ENCODE data around the gene SNX8. TPM values are rescaled to one million over a fixed set of nuclear protein-coding genes. Genes with fewer than 3 reads are reported as not detected.

Gene SNX8
- total and polyA plus RNA-seq, 2 of the 8 experiments (the other 6 are each of a cell fraction or from before 2014, with no cell fraction given): 46.2 to 70.8 TPM

- FAIRE-seq (no peak), DNase-seq (ENCODE audit: low read depth in 1 of 2, low spot score in 2 of 2) (no peak)
- H3K79me2 ChIP-seq (ENCODE audit: control insufficient read depth in 1 of 2, insufficient read depth in 2 of 2, low read length in 2 of 2): no peaks in the 10 kb centered on the region
- POLR2A ChIA-PET (ENCODE audit: partially characterized antibody): interaction anchor here (0.9 to 3.1 kb wide), 4 partner anchors 8 to 48 kb away, joined by 4 to 11 read pairs (median 4); partner anchors contain the start of gene MAD1L1
- H3K9me3 ChIP-seq (ENCODE audit: insufficient read depth in 2 of 2, low read depth in 1 of 2, low read length in 1 of 2): no peaks in the 10 kb centered on the region
- no peak overlapping the region for H3K14ac ChIP-seq (ENCODE audit: insufficient read length)
- H2BK12ac ChIP-seq (ENCODE audit: low read depth, low read length): no peak overlapping the region
- no peak overlapping the region for H4K91ac ChIP-seq (replicated peaks; ENCODE audit: insufficient read length, low read length)
- CTCF ChIA-PET (ENCODE audit: partially characterized antibody): interaction anchor here (0.8 to 1.7 kb wide), 3 partner anchors 44 to 94 kb away, joined by 3 to 4 read pairs (median 3); no protein-coding TSS in a partner anchor
- H2BK5ac ChIP-seq (ENCODE audit: low read depth, low read length): peak overlapping the region; percentile 60
- H3K23me2 ChIP-seq (ENCODE audit: low read depth, low read length): no peaks in the 10 kb centered on the region
- H2AFZ ChIP-seq (ENCODE audit: low read length): no peak overlapping the region
- no peak overlapping the region for H4K5ac ChIP-seq (ENCODE audit: insufficient read length, low read depth, low read length)
- no peak overlapping the region for H2BK20ac ChIP-seq (ENCODE audit: low read length)
- 90% methylated on average over 27 of the region's 32 CpGs; no CpG with 5 or more reads in 1 of the 2 experiments for WGBS, 2 experiments (ENCODE audit: extremely low coverage in 1 of 2, insufficient coverage in 1 of 2, insufficient read length in 1 of 2, insufficient replicate concordance in 2 of 2, low coverage in 1 of 2, low lambda C conversion rate in 2 of 2, missing lambda C conversion rate in 1 of 2)
- no peak overlapping the region for H2BK15ac ChIP-seq (ENCODE audit: low read length)
- no peak overlapping the region for H3K23ac ChIP-seq (ENCODE audit: insufficient read length)
- no peak overlapping the region for H3K27ac ChIP-seq (ENCODE audit: low read depth, low read length)
- no peak overlapping the region for H2AK5ac ChIP-seq (ENCODE audit: low read depth, low read length)
- H3K56ac ChIP-seq (replicated peaks; ENCODE audit: insufficient read length, low read depth, low read length): no peak overlapping the region
- H4K8ac ChIP-seq (ENCODE audit: extremely low read depth, insufficient read depth, low read length): peak overlapping the region; percentile 35; the same call in 1 of the 2 replicates
- no peaks in the 10 kb centered on the region for H3K27me3 ChIP-seq (replicated peaks in 1 of 4; ENCODE audit: control insufficient read depth in 3 of 4, extremely low read depth in 1 of 4, insufficient read depth in 3 of 4, low read length in 3 of 4)
- H3K9ac ChIP-seq (replicated peaks in 1 of 4; ENCODE audit: extremely low read depth in 1 of 4, low read depth in 3 of 4, low read length in 3 of 4): no peak overlapping the region
- peaks cover 0 to 14% (median 0%) of the 10 kb centered on the region in 4 experiments; a peak in 4 of 8 replicates for H3K36me3 ChIP-seq (ENCODE audit: control insufficient read depth in 2 of 4, insufficient read depth in 4 of 4, low read length in 3 of 4)
- no peak overlapping the region for H3K4me3 ChIP-seq (ENCODE audit: extremely low read depth in 1 of 4, insufficient read depth in 2 of 4, low read depth in 3 of 4, low read length in 4 of 4)
- H2BK120ac ChIP-seq (replicated peaks; ENCODE audit: low read depth, low read length): no peak overlapping the region
- no peak overlapping the region for H3K4ac ChIP-seq (replicated peaks; ENCODE audit: insufficient read length, low read depth, low read length)
- H3K18ac ChIP-seq (ENCODE audit: extremely low read depth, low read length): no peak overlapping the region
- peaks cover 0 to 5% of the 10 kb centered on the region in 2 experiments for H4K20me1 ChIP-seq (replicated peaks in 1 of 2; ENCODE audit: control insufficient read depth in 1 of 2, insufficient read depth in 2 of 2, low read length in 2 of 2)
- TF ChIP-seq SIN3A (conservative IDR thresholded peaks at IDR 0.05 in 1 of 2, IDR thresholded peaks at IDR 0.05 in 1 of 2; ENCODE audit: low read depth in 1 of 2, low read length in 2 of 2) (no peak), CHD2 (IDR thresholded peaks at IDR 0.05; ENCODE audit: low read length) (no peak), KDM4A (IDR thresholded peaks at IDR 0.05; ENCODE audit: low read depth, low read length, severe bottlenecking) (no peak), TEAD4 (IDR thresholded peaks at IDR 0.05; ENCODE audit: low read depth, low read length) (no peak), POLR2AphosphoS5 (IDR thresholded peaks at IDR 0.05; ENCODE audit: low read depth, low read length) (0 out of 2 replicates have a peak, but pooled peaks have one; percentile 18), SP1 (IDR thresholded peaks at IDR 0.05; ENCODE audit: low read depth, low read length) (no peak)
- no peaks in the 10 kb centered on the region for H3K79me1 ChIP-seq (ENCODE audit: low read depth, low read length)
- H3K4me2 ChIP-seq (ENCODE audit: insufficient read depth in 1 of 2, low read depth in 2 of 2, low read length in 2 of 2): no peak overlapping the region
- no peaks in the 10 kb centered on the region for H3K4me1 ChIP-seq (replicated peaks in 1 of 4; ENCODE audit: control insufficient read depth in 3 of 4, insufficient read depth in 4 of 4, low read length in 3 of 4)
Measured at GRCh38 chr7:2253525-2254244, 60.6 kb downstream of the SNX8 start.
